Activated T-helper 2 cell treated with anti-CD3 and anti-CD28 coated beads, Interferon-gamma antibody, Interleukin-2, Interleukin-4, amounts not matched to agents 10 μg/mL and 5 μg/mL and 100 μg/mL, durations not matched to agents 14 hours and 24 hours and 36 hours (primary cell): ENCODE data around the gene CACNB4. TPM values are rescaled to one million over a fixed set of nuclear protein-coding genes. Genes with fewer than 3 reads are reported as not detected.

Experiments used
- DNase-seq: peaks from one replicate; pipeline ENCODE4 v3.0.0; 2021; ENCODE audit warnings: low spot score
- H3K27ac Mint-ChIP-seq: one replicate; pipeline ENCODE4 v1.8.0; 2021; ENCODE audit warnings: mixed read lengths
- H3K27me3 Mint-ChIP-seq: one replicate; pipeline ENCODE4 v1.8.0; 2021; ENCODE audit warnings: low read depth, mixed read lengths
- H3K36me3 Mint-ChIP-seq: one replicate; pipeline ENCODE4 v1.8.0; 2021; ENCODE audit warnings: low read depth, mixed read lengths
- H3K4me1 Mint-ChIP-seq: one replicate; pipeline ENCODE4 v1.8.0; 2021; ENCODE audit warnings: low read depth, mixed read lengths
- H3K4me3 Mint-ChIP-seq: one replicate; pipeline ENCODE4 v1.8.0; 2021; ENCODE audit warnings: low read depth, mild to moderate bottlenecking, moderate library complexity, mixed read lengths
- H3K9me3 Mint-ChIP-seq: one replicate; pipeline ENCODE4 v1.8.0; 2021; ENCODE audit warnings: mixed read lengths
- intact Hi-C: fragments of 100-400 bp; cut with micrococcal nuclease; formaldehyde crosslinking; loops from one replicate; pipeline ENCODE4 v1.15.1; 2023
- total RNA-seq: library from RNA; stranded (reverse); gene quantifications from 2 replicates; pipeline ENCODE4 v1.2.3, GENCODE V29; 2022

CACNB4 gene
- total RNA-seq, 1 donor from 2014 or later = 0.23 TPM

DNA sequence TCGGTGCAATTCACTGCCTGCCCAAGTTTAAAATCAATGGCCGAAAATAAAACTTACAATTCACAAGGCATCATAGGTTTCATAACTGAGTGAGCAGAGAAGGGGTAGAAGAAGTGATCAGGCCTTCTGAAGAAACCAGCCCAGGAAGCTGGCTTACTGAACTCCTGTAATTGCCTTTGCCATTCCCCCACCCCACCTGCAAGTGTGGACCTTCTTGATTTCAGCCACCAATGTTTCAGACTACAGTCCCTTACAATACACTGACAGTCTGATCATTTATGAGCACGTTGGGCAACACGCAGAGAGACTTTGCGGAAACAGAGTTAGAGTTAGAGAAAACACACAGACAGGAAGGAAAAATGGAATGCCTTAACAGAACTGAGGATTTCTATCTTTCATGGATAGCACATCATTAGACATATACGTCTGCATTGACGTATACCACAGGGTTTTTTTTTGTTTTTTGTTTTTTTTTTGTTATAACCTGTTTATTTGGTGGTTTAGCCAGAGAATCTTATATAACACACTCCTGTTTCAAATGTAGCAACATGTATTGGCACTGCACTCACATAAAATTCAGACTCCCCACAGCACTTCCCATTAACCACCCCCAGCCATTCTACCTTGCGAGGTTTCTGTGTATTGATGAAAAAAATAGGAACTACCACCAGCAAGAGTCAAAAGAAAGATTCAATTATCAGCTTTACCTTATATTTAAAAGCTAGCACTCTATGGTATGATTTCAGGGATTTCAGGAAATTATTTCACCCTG lies 126.4 kb downstream of the CACNB4 start:
- H3K9me3 Mint-ChIP-seq = no peaks in the 10 kb centered on the region
- H3K27ac Mint-ChIP-seq = no peak overlapping the region
- no peak for DNase-seq
- peaks cover 24% of the 10 kb centered on the region for H3K4me1 Mint-ChIP-seq
- peaks cover 2% of the 10 kb centered on the region for H3K27me3 Mint-ChIP-seq
- intact Hi-C loops = loop anchor here (10.0 kb wide), 1 partner anchor 148 kb away; the partner anchor contains the start of gene ARL5A
- H3K4me3 Mint-ChIP-seq = no peak overlapping the region
- no peaks in the 10 kb centered on the region for H3K36me3 Mint-ChIP-seq

- intact Hi-C loops = loop anchor here (10.0 kb wide), 1 partner anchor 147 kb away; the partner anchor contains the start of gene ARL5A
- no peak for DNase-seq
- peaks cover 16% of the 10 kb centered on the region for H3K4me1 Mint-ChIP-seq
- H3K36me3 Mint-ChIP-seq = no peaks in the 10 kb centered on the region
- no peak overlapping the region for H3K4me3 Mint-ChIP-seq
- H3K27me3 Mint-ChIP-seq = peaks cover 2% of the 10 kb centered on the region
- no peaks in the 10 kb centered on the region for H3K9me3 Mint-ChIP-seq
- no peak overlapping the region for H3K27ac Mint-ChIP-seq
Measured at GRCh38 chr2:151971301-151972051, 127.4 kb downstream of the CACNB4 start.

GRCh38 chr2:151968770-151969470 lies 129.9 kb downstream of the CACNB4 start:
- no peaks in the 10 kb centered on the region for H3K36me3 Mint-ChIP-seq
- peaks cover 3% of the 10 kb centered on the region for H3K4me1 Mint-ChIP-seq

DNA sequence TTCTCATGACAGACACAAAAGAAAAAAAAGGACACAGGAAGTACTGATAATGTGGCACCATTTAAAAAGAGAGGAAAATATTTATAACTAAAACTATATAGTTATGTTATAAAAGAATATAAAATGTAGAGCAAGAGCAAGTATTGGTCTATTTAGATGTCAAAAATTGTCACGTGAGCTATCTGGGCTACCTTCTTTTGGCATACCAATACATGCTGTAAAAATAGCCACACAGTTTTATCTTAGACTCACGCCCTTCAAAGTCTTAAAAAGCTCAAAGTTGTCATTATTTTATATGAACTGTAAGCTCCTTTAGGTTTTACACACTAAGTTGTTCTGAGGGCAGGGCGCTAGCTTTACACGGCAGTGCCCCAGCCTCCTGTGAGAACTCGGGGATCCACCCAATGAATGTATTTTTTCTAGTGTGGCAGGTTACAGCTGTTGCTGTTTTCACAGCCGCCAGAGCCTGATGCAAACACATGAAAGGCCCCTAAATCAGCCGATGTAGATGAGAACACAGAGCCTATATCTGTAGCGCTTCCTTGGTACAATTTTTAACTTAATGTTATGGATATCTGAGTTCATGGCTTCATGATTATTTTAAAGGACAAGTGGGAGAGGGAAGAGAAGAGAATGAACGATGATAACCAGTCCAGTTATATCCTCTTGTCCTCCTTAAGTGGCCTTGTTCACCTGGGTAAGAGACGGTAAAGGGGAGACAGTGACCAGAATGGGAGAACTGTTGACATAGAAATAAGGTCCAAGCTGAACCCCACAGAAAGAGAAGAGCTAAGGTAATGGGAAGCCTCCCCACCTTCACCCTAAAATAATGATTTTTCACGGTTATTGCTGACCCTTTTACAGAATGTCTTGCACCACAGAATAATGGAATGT lies 130.8 kb downstream of the CACNB4 start:
- intact Hi-C loops = no loop called here
- DNase-seq = no peak
- Mint-ChIP-seq H3K36me3 (no peaks in the 10 kb centered on the region), H3K4me3 (no peak overlapping the region), H3K27me3 (peaks cover 4% of the 10 kb centered on the region), H3K9me3 (no peaks in the 10 kb centered on the region), H3K4me1 (no peaks in the 10 kb centered on the region), H3K27ac (no peak overlapping the region)

More at GRCh38 chr2:151968770-151969470, 129.9 kb downstream of the CACNB4 start:
- H3K27me3 Mint-ChIP-seq = peaks cover 4% of the 10 kb centered on the region
- no peak overlapping the region for H3K27ac Mint-ChIP-seq
- H3K4me3 Mint-ChIP-seq = no peak overlapping the region
- H3K9me3 Mint-ChIP-seq = no peaks in the 10 kb centered on the region
- no peak for DNase-seq
- intact Hi-C loops = no loop called here

DNA sequence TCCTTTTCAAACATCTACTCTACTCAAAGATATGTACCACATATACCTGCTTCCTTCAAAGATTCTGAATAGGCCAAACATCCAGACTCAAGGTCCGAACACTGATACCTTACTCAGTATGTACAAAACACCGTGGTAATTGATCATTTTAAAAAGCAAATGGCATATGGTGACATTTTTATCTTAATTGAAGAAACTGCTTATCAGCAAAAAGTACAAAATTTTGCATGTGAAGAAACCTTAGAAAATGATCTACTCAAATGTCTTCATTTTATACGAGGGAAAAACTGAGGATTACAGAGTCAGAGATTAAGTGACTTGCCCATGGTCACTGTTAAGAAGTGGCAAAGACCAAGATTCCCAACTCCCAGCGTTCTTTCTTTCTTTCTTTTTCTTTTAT lies 133.0 kb downstream of the CACNB4 start:
- Mint-ChIP-seq H3K27me3 (peaks cover 4% of the 10 kb centered on the region), H3K4me3 (no peak overlapping the region), H3K27ac (no peak overlapping the region), H3K9me3 (no peaks in the 10 kb centered on the region), H3K4me1 (no peaks in the 10 kb centered on the region), H3K36me3 (no peaks in the 10 kb centered on the region)
- intact Hi-C loops = no loop called here
- no peak for DNase-seq

GRCh38 chr2:151961558-151961957 lies 137.3 kb downstream of the CACNB4 start:
- no peak overlapping the region for H3K4me3 Mint-ChIP-seq
- no peaks in the 10 kb centered on the region for H3K36me3 Mint-ChIP-seq
- no peaks in the 10 kb centered on the region for H3K9me3 Mint-ChIP-seq
- no peaks in the 10 kb centered on the region for H3K4me1 Mint-ChIP-seq
- intact Hi-C loops = no loop called here
- peaks cover 4% of the 10 kb centered on the region for H3K27me3 Mint-ChIP-seq
- no peak for DNase-seq
- H3K27ac Mint-ChIP-seq = no peak overlapping the region

DNA sequence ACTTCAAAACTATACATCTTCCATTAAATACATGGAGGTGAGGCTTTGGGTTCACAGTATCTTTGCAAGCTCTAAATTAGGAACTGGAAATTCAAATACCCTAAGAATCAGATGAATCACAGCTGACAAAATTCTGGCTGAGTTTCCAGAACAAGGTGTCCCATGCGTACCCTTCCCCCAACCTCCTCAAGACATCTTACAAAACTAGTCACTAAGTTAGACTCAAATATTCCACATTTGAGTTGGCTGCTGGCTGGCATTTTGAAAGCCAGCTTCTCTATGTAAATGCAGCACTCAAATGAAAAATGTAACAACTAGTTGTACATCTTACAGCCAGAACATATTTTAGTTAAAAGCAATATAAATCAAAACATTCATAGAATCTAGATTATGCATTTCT lies 139.6 kb downstream of the CACNB4 start:
- Mint-ChIP-seq H3K4me1 (no peaks in the 10 kb centered on the region), H3K9me3 (no peaks in the 10 kb centered on the region), H3K27me3 (peaks cover 2% of the 10 kb centered on the region), H3K36me3 (no peaks in the 10 kb centered on the region), H3K27ac (no peak overlapping the region), H3K4me3 (no peak overlapping the region)
- DNase-seq = no peak
- intact Hi-C loops = no loop called here

GRCh38 chr2:151953467-151953866 lies 145.4 kb downstream of the CACNB4 start:
- H3K4me3 Mint-ChIP-seq = no peak overlapping the region
- intact Hi-C loops = no loop called here
- DNase-seq = no peak
- no peaks in the 10 kb centered on the region for H3K4me1 Mint-ChIP-seq
- H3K36me3 Mint-ChIP-seq = no peaks in the 10 kb centered on the region
- no peak overlapping the region for H3K27ac Mint-ChIP-seq
- H3K27me3 Mint-ChIP-seq = peaks cover 2% of the 10 kb centered on the region
- H3K9me3 Mint-ChIP-seq = peaks cover 4% of the 10 kb centered on the region

DNA sequence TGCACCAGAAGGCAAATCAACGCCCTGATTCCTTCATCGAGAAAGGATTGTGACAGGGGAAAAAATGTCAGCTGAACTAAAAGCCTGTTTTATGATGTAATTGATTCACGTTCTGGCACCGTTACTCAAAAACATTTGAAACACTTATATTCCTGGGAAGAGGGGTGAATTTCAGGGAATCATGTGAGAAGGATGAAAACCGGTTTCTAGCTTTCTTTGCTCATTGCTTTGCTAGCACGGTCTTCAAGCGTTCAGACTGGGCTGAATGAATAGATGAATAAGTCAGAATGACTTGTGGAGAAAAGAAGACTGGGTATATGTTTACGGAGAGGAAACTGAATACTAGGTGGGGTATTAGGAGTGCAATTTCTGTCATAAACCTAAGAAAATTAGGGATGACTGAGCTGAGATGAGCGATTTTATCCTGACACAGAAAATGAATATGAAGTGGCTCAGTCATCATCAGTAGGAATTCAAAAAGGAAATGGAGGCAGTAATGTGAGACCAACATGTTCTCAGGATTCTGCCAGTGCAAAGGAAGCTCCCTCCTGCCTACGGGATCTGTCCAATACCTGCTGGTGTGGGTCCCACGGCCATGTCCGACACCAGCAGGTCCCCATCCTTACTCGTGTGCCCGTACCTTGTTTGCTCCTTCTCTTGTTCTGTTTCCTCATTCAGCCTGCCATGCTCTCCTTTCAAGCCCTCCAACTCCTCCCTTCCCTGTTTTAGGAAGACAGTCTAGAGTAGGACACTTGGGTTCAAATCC lies 146.0 kb downstream of the CACNB4 start:
- intact Hi-C loops = no loop called here
- DNase-seq = no peak
- Mint-ChIP-seq H3K9me3 (peaks cover 4% of the 10 kb centered on the region), H3K4me1 (no peaks in the 10 kb centered on the region), H3K4me3 (no peak overlapping the region), H3K36me3 (no peaks in the 10 kb centered on the region), H3K27ac (no peak overlapping the region), H3K27me3 (peaks cover 2% of the 10 kb centered on the region)

GRCh38 chr2:151947813-151948165 lies 151.1 kb downstream of the CACNB4 start:
- Mint-ChIP-seq H3K4me1 (no peaks in the 10 kb centered on the region), H3K9me3 (peaks cover 9% of the 10 kb centered on the region), H3K27ac (no peak overlapping the region), H3K36me3 (no peaks in the 10 kb centered on the region), H3K27me3 (peaks cover 2% of the 10 kb centered on the region), H3K4me3 (no peak overlapping the region)
- DNase-seq = no peak
- intact Hi-C loops = no loop called here

- H3K4me3 Mint-ChIP-seq = no peak overlapping the region
- intact Hi-C loops = no loop called here
- H3K27ac Mint-ChIP-seq = no peak overlapping the region
- no peaks in the 10 kb centered on the region for H3K4me1 Mint-ChIP-seq
- DNase-seq = no peak
- H3K36me3 Mint-ChIP-seq = no peaks in the 10 kb centered on the region
- peaks cover 2% of the 10 kb centered on the region for H3K27me3 Mint-ChIP-seq
- peaks cover 12% of the 10 kb centered on the region for H3K9me3 Mint-ChIP-seq
Measured at GRCh38 chr2:151946899-151947812, 151.7 kb downstream of the CACNB4 start.
